ENCODE data around the gene BDKRB2.
A peak's percentile ranks its signal among the peaks of the same experiment; 100 is the strongest.

Gene BDKRB2

GRCh38 chr14:96263347-96264199, 58.9 kb downstream of the BDKRB2 start:
- no peak overlapping the region for H3K9ac ChIP-seq (ENCODE audit: low read length)
- H3K4me2 ChIP-seq (ENCODE audit: low read depth, low read length), result peak overlapping the region; percentile 21; the same call in 1 of the 2 replicates
- H3K36me3 ChIP-seq (replicated peaks; ENCODE audit: insufficient read depth, low read length), result no peaks in the 10 kb centered on the region
- DNase-seq, result no peak
- H4K20me1 ChIP-seq (ENCODE audit: insufficient read depth, low read length), result no peaks in the 10 kb centered on the region
- H3K9me2 ChIP-seq (replicated peaks; ENCODE audit: insufficient read depth, low read length), result no peaks in the 10 kb centered on the region
- H3K27me3 ChIP-seq (replicated peaks; ENCODE audit: insufficient read depth, low read length), result no peaks in the 10 kb centered on the region
- no peak overlapping the region for H3K27ac ChIP-seq (ENCODE audit: low read length)
- no peaks in the 10 kb centered on the region for H3K79me2 ChIP-seq (ENCODE audit: low read length)
- H2AFZ ChIP-seq (ENCODE audit: low read length), result 0 out of 2 replicates have a peak overlapping the region, but pooled peaks have one; percentile 4
- TF ChIP-seq EZH2 (optimal IDR thresholded peaks at IDR 0.05; ENCODE audit: low read depth, low read length) (no peak), EZH2phosphoT487 (IDR thresholded peaks at IDR 0.05; ENCODE audit: low read length) (no peak), CTCF (IDR thresholded peaks at IDR 0.05; ENCODE audit: low read length) (no peak)
- H3K9me3 ChIP-seq (replicated peaks; ENCODE audit: insufficient read depth, low read length), result no peaks in the 10 kb centered on the region
- no peaks in the 10 kb centered on the region for H3K4me1 ChIP-seq (ENCODE audit: low read length)
- H3F3A ChIP-seq (ENCODE audit: insufficient read depth, low read length), result no peaks in the 10 kb centered on the region
- no peak overlapping the region for H3K4me3 ChIP-seq (ENCODE audit: low read length)

GRCh38 chr14:96264200-96264553, 59.5 kb downstream of the BDKRB2 start:
- H3K9ac ChIP-seq (ENCODE audit: low read length), result no peak overlapping the region
- H4K20me1 ChIP-seq (ENCODE audit: insufficient read depth, low read length), result no peaks in the 10 kb centered on the region
- H3K36me3 ChIP-seq (replicated peaks; ENCODE audit: insufficient read depth, low read length), result no peaks in the 10 kb centered on the region
- TF ChIP-seq CTCF (IDR thresholded peaks at IDR 0.05; ENCODE audit: low read length) (no peak), EZH2 (optimal IDR thresholded peaks at IDR 0.05; ENCODE audit: low read depth, low read length) (no peak), EZH2phosphoT487 (IDR thresholded peaks at IDR 0.05; ENCODE audit: low read length) (no peak)
- no peaks in the 10 kb centered on the region for H3F3A ChIP-seq (ENCODE audit: insufficient read depth, low read length)
- H3K27me3 ChIP-seq (replicated peaks; ENCODE audit: insufficient read depth, low read length), result no peaks in the 10 kb centered on the region
- H3K4me3 ChIP-seq (ENCODE audit: low read length), result no peak overlapping the region
- no peaks in the 10 kb centered on the region for H3K9me3 ChIP-seq (replicated peaks; ENCODE audit: insufficient read depth, low read length)
- H3K9me2 ChIP-seq (replicated peaks; ENCODE audit: insufficient read depth, low read length), result no peaks in the 10 kb centered on the region
- no peak for DNase-seq
- H3K27ac ChIP-seq (ENCODE audit: low read length), result no peak overlapping the region
- H3K79me2 ChIP-seq (ENCODE audit: low read length), result no peaks in the 10 kb centered on the region
- no peak overlapping the region for H3K4me2 ChIP-seq (ENCODE audit: low read depth, low read length)
- H3K4me1 ChIP-seq (ENCODE audit: low read length), result no peaks in the 10 kb centered on the region
- no peak overlapping the region for H2AFZ ChIP-seq (ENCODE audit: low read length)

GRCh38 chr14:96264853-96265252, 60.2 kb downstream of the BDKRB2 start:
- no peak overlapping the region for H3K4me2 ChIP-seq (ENCODE audit: low read depth, low read length)
- H3K9ac ChIP-seq (ENCODE audit: low read length), result no peak overlapping the region
- H2AFZ ChIP-seq (ENCODE audit: low read length), result no peak overlapping the region
- no peak overlapping the region for H3K27ac ChIP-seq (ENCODE audit: low read length)
- no peaks in the 10 kb centered on the region for H3K36me3 ChIP-seq (replicated peaks; ENCODE audit: insufficient read depth, low read length)
- no peaks in the 10 kb centered on the region for H3K4me1 ChIP-seq (ENCODE audit: low read length)
- no peaks in the 10 kb centered on the region for H4K20me1 ChIP-seq (ENCODE audit: insufficient read depth, low read length)
- no peak for DNase-seq
- H3F3A ChIP-seq (ENCODE audit: insufficient read depth, low read length), result no peaks in the 10 kb centered on the region
- H3K4me3 ChIP-seq (ENCODE audit: low read length), result no peak overlapping the region
- TF ChIP-seq CTCF (IDR thresholded peaks at IDR 0.05; ENCODE audit: low read length), result no peak
- TF ChIP-seq EZH2 (optimal IDR thresholded peaks at IDR 0.05; ENCODE audit: low read depth, low read length), result no peak
- TF ChIP-seq EZH2phosphoT487 (IDR thresholded peaks at IDR 0.05; ENCODE audit: low read length), result no peak
- H3K79me2 ChIP-seq (ENCODE audit: low read length), result no peaks in the 10 kb centered on the region
- no peaks in the 10 kb centered on the region for H3K27me3 ChIP-seq (replicated peaks; ENCODE audit: insufficient read depth, low read length)
- H3K9me2 ChIP-seq (replicated peaks; ENCODE audit: insufficient read depth, low read length), result no peaks in the 10 kb centered on the region
- H3K9me3 ChIP-seq (replicated peaks; ENCODE audit: insufficient read depth, low read length), result no peaks in the 10 kb centered on the region
